Activated T-helper 2 cell treated with anti-CD3 and anti-CD28 coated beads, Interferon-gamma antibody, Interleukin-2, Interleukin-4, amounts not matched to agents 10 μg/mL and 5 μg/mL and 100 μg/mL, durations not matched to agents 14 hours and 24 hours and 36 hours (primary cell): Measurements from ENCODE around the gene HHIP. TPM values are rescaled to one million over a fixed set of nuclear protein-coding genes. Genes with fewer than 3 reads are reported as not detected.

Experiments
- DNase-seq: peaks from one replicate; pipeline ENCODE4 v3.0.0; 2021; ENCODE audit warnings: low spot score
- H3K27ac Mint-ChIP-seq: one replicate; pipeline ENCODE4 v1.8.0; 2021; ENCODE audit warnings: mixed read lengths
- H3K27me3 Mint-ChIP-seq: one replicate; pipeline ENCODE4 v1.8.0; 2021; ENCODE audit warnings: low read depth, mixed read lengths
- H3K36me3 Mint-ChIP-seq: one replicate; pipeline ENCODE4 v1.8.0; 2021; ENCODE audit warnings: low read depth, mixed read lengths
- H3K4me1 Mint-ChIP-seq: one replicate; pipeline ENCODE4 v1.8.0; 2021; ENCODE audit warnings: low read depth, mixed read lengths
- H3K4me3 Mint-ChIP-seq: one replicate; pipeline ENCODE4 v1.8.0; 2021; ENCODE audit warnings: low read depth, mild to moderate bottlenecking, moderate library complexity, mixed read lengths
- H3K9me3 Mint-ChIP-seq: one replicate; pipeline ENCODE4 v1.8.0; 2021; ENCODE audit warnings: mixed read lengths
- intact Hi-C: fragments of 100-400 bp; cut with micrococcal nuclease; formaldehyde crosslinking; loops from one replicate; pipeline ENCODE4 v1.15.1; 2023
- total RNA-seq: library from RNA; stranded (reverse); gene quantifications from 2 replicates; pipeline ENCODE4 v1.2.3, GENCODE V29; 2022

The HHIP gene
- total RNA-seq, 1 donor from 2014 or later, result not detected

GRCh38 chr4:144646523-144647094, 653 bp downstream of the HHIP start:
- H3K9me3 Mint-ChIP-seq, result no peaks in the 10 kb centered on the region
- H3K27me3 Mint-ChIP-seq, result peaks cover 57% of the 10 kb centered on the region
- H3K36me3 Mint-ChIP-seq, result no peaks in the 10 kb centered on the region
- DNase-seq, result no peak
- no peak overlapping the region for H3K27ac Mint-ChIP-seq
- peaks cover 19% of the 10 kb centered on the region for H3K4me1 Mint-ChIP-seq
- peak overlapping the region; percentile 83 for H3K4me3 Mint-ChIP-seq
- intact Hi-C loops, result loop anchor here (5.0 to 10.0 kb wide), 2 partner anchors 418 to 474 kb away; no protein-coding TSS in a partner anchor

GRCh38 chr4:144647095-144647561, 1.2 kb downstream of the HHIP start:
- peaks cover 19% of the 10 kb centered on the region for H3K4me1 Mint-ChIP-seq
- intact Hi-C loops, result loop anchor here (5.0 to 10.0 kb wide), 2 partner anchors 418 to 475 kb away; no protein-coding TSS in a partner anchor
- H3K27ac Mint-ChIP-seq, result no peak overlapping the region
- H3K4me3 Mint-ChIP-seq, result peak overlapping the region; percentile 83
- H3K9me3 Mint-ChIP-seq, result no peaks in the 10 kb centered on the region
- DNase-seq, result peak; percentile 9
- no peaks in the 10 kb centered on the region for H3K36me3 Mint-ChIP-seq
- H3K27me3 Mint-ChIP-seq, result peaks cover 58% of the 10 kb centered on the region

- intact Hi-C loops, result loop anchor here (5.0 to 10.0 kb wide), 2 partner anchors 417 to 475 kb away; no protein-coding TSS in a partner anchor
- Mint-ChIP-seq H3K4me3 (peak overlapping the region; percentile 83), H3K27me3 (peaks cover 58% of the 10 kb centered on the region), H3K27ac (no peak overlapping the region), H3K36me3 (no peaks in the 10 kb centered on the region), H3K9me3 (no peaks in the 10 kb centered on the region), H3K4me1 (peaks cover 19% of the 10 kb centered on the region)
- DNase-seq, result no peak
Measured at GRCh38 chr4:144647590-144647989, 1.6 kb downstream of the HHIP start.

GRCh38 chr4:144648042-144648441, 2.1 kb downstream of the HHIP start:
- no peak for DNase-seq
- intact Hi-C loops, result loop anchor here (5.0 to 10.0 kb wide), 2 partner anchors 417 to 476 kb away; no protein-coding TSS in a partner anchor
- peaks cover 61% of the 10 kb centered on the region for H3K27me3 Mint-ChIP-seq
- no peaks in the 10 kb centered on the region for H3K9me3 Mint-ChIP-seq
- no peak overlapping the region for H3K27ac Mint-ChIP-seq
- H3K4me1 Mint-ChIP-seq, result peaks cover 19% of the 10 kb centered on the region
- H3K36me3 Mint-ChIP-seq, result no peaks in the 10 kb centered on the region
- no peak overlapping the region for H3K4me3 Mint-ChIP-seq

- no peak overlapping the region for H3K27ac Mint-ChIP-seq
- H3K4me3 Mint-ChIP-seq, result no peak overlapping the region
- no peak for DNase-seq
- intact Hi-C loops, result loop anchor here (5.0 to 10.0 kb wide), 2 partner anchors 415 to 477 kb away; no protein-coding TSS in a partner anchor
- H3K9me3 Mint-ChIP-seq, result no peaks in the 10 kb centered on the region
- no peaks in the 10 kb centered on the region for H3K36me3 Mint-ChIP-seq
- peaks cover 19% of the 10 kb centered on the region for H3K4me1 Mint-ChIP-seq
- peaks cover 63% of the 10 kb centered on the region for H3K27me3 Mint-ChIP-seq
Measured at GRCh38 chr4:144649646-144650045, 3.7 kb downstream of the HHIP start.

GRCh38 chr4:144650311-144651005, 4.5 kb downstream of the HHIP start:
- peaks cover 19% of the 10 kb centered on the region for H3K4me1 Mint-ChIP-seq
- DNase-seq, result no peak
- H3K27ac Mint-ChIP-seq, result no peak overlapping the region
- H3K4me3 Mint-ChIP-seq, result no peak overlapping the region
- intact Hi-C loops, result no loop called here
- H3K9me3 Mint-ChIP-seq, result no peaks in the 10 kb centered on the region
- peaks cover 60% of the 10 kb centered on the region for H3K27me3 Mint-ChIP-seq
- no peaks in the 10 kb centered on the region for H3K36me3 Mint-ChIP-seq

GRCh38 chr4:144653781-144654545, 8.0 kb downstream of the HHIP start:
- Mint-ChIP-seq H3K27ac (no peak overlapping the region), H3K36me3 (no peaks in the 10 kb centered on the region), H3K4me1 (peaks cover 1% of the 10 kb centered on the region), H3K27me3 (peaks cover 37% of the 10 kb centered on the region), H3K4me3 (no peak overlapping the region), H3K9me3 (no peaks in the 10 kb centered on the region)
- DNase-seq, result no peak
- intact Hi-C loops, result no loop called here

- intact Hi-C loops, result no loop called here
- Mint-ChIP-seq H3K27ac (no peak overlapping the region), H3K27me3 (peaks cover 30% of the 10 kb centered on the region), H3K9me3 (no peaks in the 10 kb centered on the region), H3K4me1 (peaks cover 1% of the 10 kb centered on the region), H3K4me3 (no peak overlapping the region), H3K36me3 (no peaks in the 10 kb centered on the region)
- DNase-seq, result no peak
Measured at GRCh38 chr4:144655491-144655890, 9.5 kb downstream of the HHIP start.

GRCh38 chr4:144656850-144657249, 10.9 kb downstream of the HHIP start:
- DNase-seq, result no peak
- Mint-ChIP-seq H3K27me3 (peaks cover 24% of the 10 kb centered on the region), H3K27ac (no peak overlapping the region), H3K9me3 (no peaks in the 10 kb centered on the region), H3K4me1 (peaks cover 1% of the 10 kb centered on the region), H3K4me3 (no peak overlapping the region), H3K36me3 (no peaks in the 10 kb centered on the region)
- intact Hi-C loops, result no loop called here

GRCh38 chr4:144658015-144658567, 12.1 kb downstream of the HHIP start:
- intact Hi-C loops, result no loop called here
- no peaks in the 10 kb centered on the region for H3K9me3 Mint-ChIP-seq
- H3K27me3 Mint-ChIP-seq, result peaks cover 21% of the 10 kb centered on the region
- no peak for DNase-seq
- no peaks in the 10 kb centered on the region for H3K36me3 Mint-ChIP-seq
- H3K27ac Mint-ChIP-seq, result no peak overlapping the region
- H3K4me1 Mint-ChIP-seq, result peaks cover 1% of the 10 kb centered on the region
- H3K4me3 Mint-ChIP-seq, result no peak overlapping the region

- intact Hi-C loops, result no loop called here
- no peak for DNase-seq
- Mint-ChIP-seq H3K4me1 (peaks cover 1% of the 10 kb centered on the region), H3K4me3 (no peak overlapping the region), H3K36me3 (no peaks in the 10 kb centered on the region), H3K27ac (no peak overlapping the region), H3K27me3 (peaks cover 18% of the 10 kb centered on the region), H3K9me3 (no peaks in the 10 kb centered on the region)
Measured at GRCh38 chr4:144658903-144659302, 12.9 kb downstream of the HHIP start.

GRCh38 chr4:144659447-144659846, 13.5 kb downstream of the HHIP start:
- Mint-ChIP-seq H3K9me3 (no peaks in the 10 kb centered on the region), H3K4me3 (no peak overlapping the region), H3K27me3 (peaks cover 18% of the 10 kb centered on the region), H3K4me1 (peaks cover 1% of the 10 kb centered on the region), H3K36me3 (no peaks in the 10 kb centered on the region), H3K27ac (no peak overlapping the region)
- no peak for DNase-seq
- intact Hi-C loops, result no loop called here
